Posterior cingulate gyrus (tissue), 11 donors: Measurements from ENCODE around the gene CTSZ.
"Not testable (repeated sequence)": the region's sequence is repeated elsewhere in the genome, so short reads cannot be mapped to it uniquely, and the experiment has no call there.

Experiments
- DNase-seq, 10 donors: peaks; one replicate each; pipeline versions ENCODE4 v3.0.0 to v3.0.0-alpha.2; 2020 to 2021; ENCODE audit warnings: mixed read lengths in 3 of 10
- intact Hi-C: fragments of 100-400 bp; cut with DNase I; formaldehyde crosslinking; loops from one replicate; pipeline ENCODE4 v1.15.1; 2023

The CTSZ gene

GRCh38 chr20:59006864-59007664 lies at the start of gene CTSZ:
CTSZ (minus strand) TSS chr20:59007254; CDS start chr20:59007128, 126 bp downstream.
- intact Hi-C loops, result no loop called here
- DNase-seq, result peak in 4 of 10 donors; percentile 38 to 86 (median 81)

DNA sequence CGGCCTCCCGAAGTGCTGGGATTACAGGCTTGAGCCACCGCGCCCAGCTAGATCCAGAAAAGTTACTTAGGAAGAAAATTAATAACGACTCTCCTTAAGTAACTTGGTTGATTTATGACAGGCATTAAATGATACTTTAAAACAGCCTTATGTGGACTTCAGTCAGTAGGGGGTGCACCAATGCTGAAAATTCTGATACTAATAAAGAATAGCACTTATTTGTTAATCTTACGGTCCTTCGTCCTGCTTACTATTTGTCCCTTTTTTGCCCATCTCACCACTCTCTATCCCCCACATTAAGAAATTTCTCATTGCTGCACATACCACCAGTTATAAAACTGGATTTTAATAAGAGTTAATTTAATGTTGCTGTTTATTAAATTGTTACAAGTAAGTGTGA lies 48.2 kb upstream of the CTSZ start:
- intact Hi-C loops, result no loop called here
- no peak for DNase-seq

DNA sequence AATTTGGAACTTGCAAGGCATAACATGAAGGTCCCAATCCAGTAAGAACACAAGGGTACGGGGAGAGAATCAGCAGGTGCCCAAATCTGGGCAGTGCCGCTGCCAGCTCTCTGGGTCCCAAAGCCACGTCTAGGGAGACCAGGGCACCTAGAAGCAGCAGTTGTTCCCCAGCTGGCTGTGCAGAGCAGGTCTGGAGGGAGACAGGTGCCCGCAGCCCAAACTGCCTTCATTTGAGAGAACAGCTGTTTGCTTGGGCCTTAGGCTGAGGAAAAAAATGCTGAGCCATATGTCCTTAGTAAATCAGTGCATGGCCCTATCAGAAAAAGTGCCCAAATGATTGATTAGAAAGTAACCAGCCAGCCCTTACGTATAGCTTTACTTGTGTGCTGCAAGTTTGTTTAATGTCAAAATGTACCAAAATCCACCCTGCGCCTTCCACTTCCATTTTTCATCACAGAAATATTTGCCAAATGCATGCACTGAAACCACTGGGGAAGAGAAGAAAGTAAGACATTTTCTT lies 44.7 kb upstream of the CTSZ start:
- intact Hi-C loops, result no loop called here
- DNase-seq, result no peak

DNA sequence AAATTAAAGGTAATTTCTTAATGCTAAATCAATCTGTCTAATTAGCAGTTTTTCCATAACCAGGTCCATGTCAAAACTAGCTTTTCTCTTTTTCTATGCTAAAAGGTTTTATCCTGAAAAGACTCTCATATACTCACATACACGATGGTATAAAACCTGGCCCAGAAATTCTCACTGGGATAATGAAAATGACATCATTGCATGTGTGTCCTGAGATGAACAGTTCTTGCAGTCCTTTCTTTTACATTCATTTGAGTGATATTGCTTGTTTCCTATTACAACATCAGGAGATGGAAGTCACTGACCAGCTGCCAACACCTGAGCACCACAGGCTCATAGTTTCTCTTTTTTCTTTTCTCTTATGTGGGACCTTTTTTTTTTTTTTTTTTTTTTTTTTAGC lies 43.4 kb upstream of the CTSZ start:
- DNase-seq, result no peak
- intact Hi-C loops, result no loop called here

DNA sequence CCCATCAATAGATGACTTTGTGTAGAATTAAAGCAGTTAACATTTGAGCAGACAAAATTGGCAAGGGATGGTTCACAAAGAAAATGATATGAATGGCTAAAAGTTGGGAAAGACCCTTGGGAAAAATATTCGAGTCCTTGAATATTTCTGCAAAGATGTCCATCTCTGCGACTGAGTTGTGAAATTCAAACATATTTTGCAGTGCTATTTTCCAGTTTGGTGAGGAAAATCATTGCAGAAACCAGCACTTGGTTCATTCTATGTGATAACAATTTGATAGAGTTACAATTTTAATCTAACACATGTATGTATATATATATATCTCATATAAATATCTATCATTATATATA lies 41.6 kb upstream of the CTSZ start:
- intact Hi-C loops, result no loop called here
- no peak for DNase-seq

DNA sequence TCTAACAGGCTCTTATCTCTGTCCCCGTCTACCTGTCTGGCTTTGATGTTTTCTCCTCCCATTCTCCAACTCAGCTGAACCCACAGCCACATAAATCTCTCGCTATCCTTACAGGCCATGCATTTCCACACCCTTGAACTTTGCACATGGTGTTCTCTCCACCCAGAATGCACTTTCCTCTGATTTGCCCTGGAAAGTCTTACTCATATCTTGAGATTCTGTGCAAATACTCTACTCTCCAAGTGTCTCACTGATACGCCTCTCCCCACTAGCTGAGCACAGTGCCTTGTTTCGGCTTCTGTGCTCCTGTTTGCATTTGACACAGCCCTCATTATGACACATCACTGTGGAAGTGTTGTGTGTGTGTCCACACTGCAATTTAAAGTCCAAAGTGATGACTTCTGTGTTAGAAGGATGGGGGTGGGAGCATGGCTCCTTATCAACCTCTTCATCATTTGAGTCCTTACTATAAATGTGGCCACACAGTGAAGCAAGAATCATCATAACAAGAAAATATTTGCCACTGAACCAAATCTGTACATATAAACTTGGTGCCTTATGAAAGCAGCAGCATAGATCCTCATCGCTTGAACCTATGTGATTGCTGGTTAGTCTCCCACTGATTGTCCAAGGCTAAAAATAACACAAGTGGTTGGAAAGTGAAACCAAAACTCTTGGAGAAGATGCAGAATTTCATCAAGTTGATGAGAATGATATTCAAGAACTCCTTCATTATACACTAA lies 41.1 kb upstream of the CTSZ start:
- intact Hi-C loops, result no loop called here
- no peak for DNase-seq

DNA sequence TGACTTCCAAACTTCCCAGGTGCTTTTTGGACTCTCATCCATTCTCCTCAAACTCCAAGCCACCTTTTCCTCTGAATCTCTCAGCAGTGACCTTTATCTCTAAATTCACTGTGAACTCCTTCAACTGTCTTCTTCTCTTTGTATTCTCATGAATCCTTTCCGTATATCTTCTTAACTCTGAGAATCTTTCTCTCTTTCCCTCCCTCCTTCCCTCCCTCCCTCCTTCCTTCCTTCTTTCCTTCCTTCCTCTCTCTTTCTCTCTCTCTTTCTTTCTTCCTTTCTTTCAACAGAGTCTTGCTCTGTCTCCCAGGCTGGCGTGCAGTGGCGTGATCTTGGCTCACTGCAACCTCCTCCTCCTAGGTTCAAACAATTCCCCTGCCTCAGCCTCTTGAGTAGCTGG lies 39.8 kb upstream of the CTSZ start:
- no peak for DNase-seq
- intact Hi-C loops, result no loop called here

GRCh38 chr20:59044796-59045195 lies 37.7 kb upstream of the CTSZ start:
- no peak for DNase-seq
- intact Hi-C loops, result no loop called here

DNA sequence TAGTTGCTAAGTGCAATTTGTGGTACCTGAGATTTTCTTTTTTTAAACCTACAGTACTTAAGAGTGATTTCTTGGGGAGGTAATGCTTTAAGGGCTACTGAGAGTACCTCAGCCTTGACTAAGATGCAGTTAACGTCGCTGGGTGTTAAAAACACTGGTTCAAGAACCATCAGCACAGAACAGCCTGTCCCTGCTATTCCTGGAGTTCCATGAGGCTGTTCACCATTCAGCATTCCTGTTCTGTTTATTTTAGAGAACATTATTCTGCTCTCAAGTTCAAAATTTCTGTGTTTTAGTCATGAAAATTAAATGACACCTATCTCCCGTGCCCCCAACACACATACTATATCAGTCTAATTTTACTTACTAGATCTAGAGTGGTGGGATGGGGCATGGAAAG lies 37.2 kb upstream of the CTSZ start:
- intact Hi-C loops, result no loop called here

GRCh38 chr20:59043698-59044097 lies 36.6 kb upstream of the CTSZ start:
- intact Hi-C loops, result loop anchor here (2.0 kb wide), 1 partner anchor 153 kb away; no protein-coding TSS in a partner anchor

More for the DNA sequence above, 37.2 kb upstream of the CTSZ start:
- DNase-seq, result no peak

GRCh38 chr20:59042796-59043631 lies 36.0 kb upstream of the CTSZ start:
- intact Hi-C loops, result loop anchor here (1.0 to 2.0 kb wide), 2 partner anchors 11 to 152 kb away; partner anchors contain the start of gene ATP5F1E
- DNase-seq, result peak; percentile 73 to 98 (median 87)

More at GRCh38 chr20:59043698-59044097, 36.6 kb upstream of the CTSZ start:
- DNase-seq, result no peak

DNA sequence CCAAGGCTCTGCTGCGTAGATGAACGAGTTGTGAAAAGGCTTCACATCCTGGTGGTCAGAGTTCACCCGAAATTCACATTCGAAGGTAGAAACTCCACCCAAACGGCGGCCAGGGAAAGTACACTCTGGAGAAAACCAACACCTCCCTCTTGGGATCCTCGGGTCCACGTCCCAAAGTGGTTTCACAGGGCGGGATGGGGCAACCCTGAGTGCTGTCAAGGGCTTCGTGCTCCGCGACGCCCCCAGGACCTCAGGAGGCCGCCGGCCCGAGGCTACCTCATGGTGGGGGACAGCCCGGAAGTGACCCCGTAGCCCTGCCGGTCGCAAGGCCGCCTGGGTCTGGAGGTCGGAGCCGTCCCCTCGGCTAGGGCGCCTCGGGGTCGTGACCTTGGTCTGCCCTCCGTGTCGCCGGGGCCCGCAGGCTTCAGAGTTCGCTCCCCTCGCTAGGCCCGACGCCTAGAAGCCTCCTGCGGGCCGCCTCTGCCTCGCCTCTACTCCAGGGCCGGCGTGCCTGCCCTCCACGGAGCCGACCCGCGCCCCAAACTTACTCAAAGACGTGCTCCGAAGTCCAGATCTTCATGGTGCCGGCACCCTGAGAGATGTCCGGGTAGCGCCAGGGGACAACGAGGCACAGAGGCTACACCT lies 35.2 kb upstream of the CTSZ start, which contains the start of gene PRELID3B:
PRELID3B (minus strand) TSS at position 636 of the 645 bp plus-strand sequence; CDS start at position 580, 56 bp downstream.
- intact Hi-C loops, result loop anchor here (1.0 to 2.0 kb wide), 2 partner anchors 10 to 151 kb away; partner anchors contain the start of gene ATP5F1E
- no peak for DNase-seq

- intact Hi-C loops, DNase-seq: not testable (repeated sequence)
These were observed 34.4 kb upstream of the CTSZ start for GRCh38 chr20:59041487-59041886.

DNA sequence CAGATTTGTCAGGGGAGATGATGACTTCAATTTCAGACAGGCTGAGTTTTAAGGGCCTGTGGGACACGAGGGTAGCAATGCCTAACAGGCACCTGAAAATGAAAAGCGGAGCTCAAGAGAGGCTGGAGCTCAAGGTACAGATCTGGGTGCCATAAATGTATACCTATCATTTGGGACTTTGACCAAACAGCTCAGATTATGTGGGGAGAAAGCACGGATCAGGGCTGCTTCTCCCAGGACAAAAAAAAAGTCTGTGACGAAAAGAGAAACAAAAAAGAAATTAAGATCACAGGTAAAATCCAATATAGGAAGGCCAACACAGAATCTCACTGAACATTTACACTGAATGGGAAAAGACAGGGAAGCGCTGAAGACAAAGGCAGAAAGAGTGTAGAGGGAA lies 33.6 kb upstream of the CTSZ start:
- intact Hi-C loops, result no loop called here
- DNase-seq, result no peak

- no peak for DNase-seq
- intact Hi-C loops, result no loop called here
These were observed 32.2 kb upstream of the CTSZ start for GRCh38 chr20:59039233-59039632.

DNA sequence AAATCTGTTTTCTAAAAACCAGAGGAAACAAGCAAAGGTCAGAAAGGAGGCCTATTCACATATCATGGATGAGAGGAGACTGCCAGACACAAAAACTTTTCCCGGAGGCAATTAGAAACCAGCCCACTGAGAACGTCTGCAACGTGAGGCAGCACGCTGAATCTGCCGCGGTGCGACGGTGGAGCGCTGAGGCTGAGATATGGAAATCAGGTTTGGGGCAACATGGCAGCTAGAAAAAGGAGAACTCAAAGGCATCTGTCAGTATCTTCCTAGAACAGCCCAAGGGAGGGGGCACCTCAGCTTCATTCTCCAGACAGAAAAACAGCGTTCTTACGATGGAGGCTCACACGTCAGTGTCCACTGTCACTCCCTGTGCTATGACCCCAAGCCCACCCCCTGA lies 30.3 kb upstream of the CTSZ start:
- intact Hi-C loops, result no loop called here
- DNase-seq, result no peak

- intact Hi-C loops, result no loop called here
- no peak for DNase-seq
These were observed 28.3 kb upstream of the CTSZ start for GRCh38 chr20:59035381-59035780.

- no peak for DNase-seq
- intact Hi-C loops, result loop anchor here (5.0 kb wide), 1 partner anchor 51 kb away; the partner anchor contains the start of gene NELFCD
These were observed 26.6 kb upstream of the CTSZ start for GRCh38 chr20:59033616-59034165.

DNA sequence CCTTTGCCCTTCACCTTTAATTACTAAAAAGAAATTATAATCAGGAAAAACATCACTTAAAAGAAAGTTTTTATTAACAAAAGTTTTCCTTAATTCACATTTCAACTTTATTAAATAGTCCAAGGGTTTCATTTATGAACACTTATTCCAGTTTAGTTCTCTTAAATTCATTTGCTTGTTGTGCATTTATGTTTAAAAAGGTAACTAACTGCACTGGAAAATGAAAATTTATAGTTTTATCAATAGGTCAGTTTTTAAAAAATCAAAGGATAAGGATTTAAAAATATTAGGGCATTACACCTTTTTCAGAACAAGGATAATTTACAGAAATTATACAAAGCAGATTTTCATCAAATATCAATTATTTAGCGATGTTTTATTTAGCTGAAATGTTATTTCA lies 26.0 kb upstream of the CTSZ start:
- no peak for DNase-seq
- intact Hi-C loops, result loop anchor here (5.0 kb wide), 1 partner anchor 51 kb away; the partner anchor contains the start of gene NELFCD
